Kidney (tissue), 14 donors: ENCODE measurements around the gene FRMD4A. TPM values are rescaled to one million over a fixed set of nuclear protein-coding genes. Genes with fewer than 3 reads are reported as not detected.

Source experiments
- DNase-seq, 5 donors: peaks; one replicate each; pipeline ENCODE4 v3.0.0-alpha.2; 2013 to 2020
- FAIRE-seq: peaks from 2 replicates; lab custom pipeline; 2012; peaks lifted over from hg19 to GRCh38; lab: Jason Lieb, UNC
- H3K27ac ChIP-seq, 2 donors: one replicate each; pipeline ENCODE4 v1.7.0; 2013; ENCODE audit warnings: low read depth in 2 of 2, low read length in 2 of 2, inconsistent platforms in 1 of 2
- H3K27me3 ChIP-seq: one replicate; pipeline ENCODE4 v1.7.1; 2013; ENCODE audit warnings: low read length, inconsistent platforms; ENCODE audit not compliant: control insufficient read depth, insufficient read depth
- H3K36me3 ChIP-seq, 3 donors: one replicate each; pipeline versions ENCODE4 v1.7.0 to v1.7.1; 2013; ENCODE audit warnings: low read length in 3 of 3, control low read depth in 1 of 3, inconsistent platforms in 1 of 3; ENCODE audit not compliant: insufficient read depth in 3 of 3, control insufficient read depth in 2 of 3
- H3K4me1 ChIP-seq, 3 donors: one replicate each; pipeline versions ENCODE4 v1.7.0 to v1.7.1; 2013; ENCODE audit warnings: low read length in 3 of 3, inconsistent platforms in 1 of 3, low read depth in 1 of 3; ENCODE audit not compliant: control insufficient read depth in 2 of 3, insufficient read depth in 2 of 3
- H3K4me3 ChIP-seq, 3 donors: one replicate each; pipeline versions ENCODE4 v1.7.0 to v1.8.1; 2013; ENCODE audit warnings: low read length in 3 of 3, control low read depth in 1 of 3, inconsistent platforms in 1 of 3
- H3K9ac ChIP-seq, 3 donors: one replicate each; pipeline versions ENCODE4 v1.7.0 to v1.7.1; 2013; ENCODE audit warnings: low read length in 3 of 3, control low read depth in 1 of 3, inconsistent platforms in 1 of 3
- H3K9me3 ChIP-seq, 3 donors: one replicate each; pipeline versions ENCODE4 v1.7.0 to v1.7.1; 2013; ENCODE audit warnings: low read length in 3 of 3, control low read depth in 1 of 3, inconsistent platforms in 1 of 3; ENCODE audit not compliant: control insufficient read depth in 2 of 3, insufficient read depth in 1 of 3
- intact Hi-C: fragments of 100-400 bp; cut with DNase I; formaldehyde crosslinking; loops from one replicate; pipeline ENCODE4 v1.11.1; 2022
- polyA plus RNA-seq: library from polyadenylated mRNA; stranded (reverse); fragments of 350-450 nt; fragmentation: Illumina TruSeq; extraction: RNeasy Lipid Tissue Mini Kit (QIAGEN cat#74804); gene quantifications from one replicate; pipeline ENCODE4 v1.2.3, GENCODE V29; 2014; ENCODE audit warnings: low read depth, low replicate concordance; ENCODE audit not compliant: insufficient read depth
- total RNA-seq: library from RNA; stranded (reverse); fragmentation: NEBNext Ultra II Directional; extraction: Animal tissue kit (Norgen Biotek cat#: 25700); gene quantifications from one replicate; pipeline ENCODE4 v1.2.1, GENCODE V29; 2021
- TF ChIP-seq, protein P1 (sequence below): IDR thresholded peaks from 3 replicates; pipeline ENCODE4 v1.5.1; 2012; ENCODE audit warnings: mild to moderate bottlenecking, moderate library complexity, borderline replicate concordance; ENCODE audit not compliant: insufficient read depth; ENCODE audit errors: extremely low read depth
- donor health status: control.
- donor health status: control.
- donor health status: control.
- donor health status: control.
- donor health status: control.
- donor health status: DM: yes; HTN: yes; CAD: no.
- donor health status: Normal renal cell carcinoma (clear cell type).

FRMD4A gene
- total and polyA plus RNA-seq, 2 donors from 2014 or later, result 16.0 to 68.2 TPM

DNA sequence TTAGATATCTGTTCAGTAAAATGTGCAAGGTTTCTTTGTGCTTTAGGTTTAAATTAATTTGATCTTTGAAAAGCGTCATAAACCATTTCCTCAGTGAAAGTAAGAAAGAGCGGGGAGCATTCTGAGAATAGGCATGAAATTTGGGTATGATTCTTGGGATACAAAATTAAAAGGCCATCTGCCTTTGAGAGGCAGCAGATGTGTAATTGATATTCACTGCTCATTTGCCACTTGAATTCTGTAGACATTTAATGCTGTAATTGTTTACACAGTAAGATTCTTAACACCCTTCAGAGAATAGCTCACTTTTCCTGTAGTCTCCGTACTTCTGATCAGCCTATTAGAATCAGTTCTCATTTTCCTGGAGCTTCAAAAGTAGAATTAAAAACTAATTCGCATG, 18.7 kb downstream of the FRMD4A start:
- Histone ChIP-seq H3K4me1 (no peaks in the 10 kb centered on the region), H3K4me3 (no peak overlapping the region), H3K27me3 (no peaks in the 10 kb centered on the region), H3K27ac (no peak overlapping the region), H3K36me3 (no peaks in the 10 kb centered on the region), H3K9me3 (no peaks in the 10 kb centered on the region), H3K9ac (no peak overlapping the region)
- FAIRE-seq (no peak), DNase-seq (no peak)
- intact Hi-C loops, result no loop called here
- TF ChIP-seq, protein P1, sequence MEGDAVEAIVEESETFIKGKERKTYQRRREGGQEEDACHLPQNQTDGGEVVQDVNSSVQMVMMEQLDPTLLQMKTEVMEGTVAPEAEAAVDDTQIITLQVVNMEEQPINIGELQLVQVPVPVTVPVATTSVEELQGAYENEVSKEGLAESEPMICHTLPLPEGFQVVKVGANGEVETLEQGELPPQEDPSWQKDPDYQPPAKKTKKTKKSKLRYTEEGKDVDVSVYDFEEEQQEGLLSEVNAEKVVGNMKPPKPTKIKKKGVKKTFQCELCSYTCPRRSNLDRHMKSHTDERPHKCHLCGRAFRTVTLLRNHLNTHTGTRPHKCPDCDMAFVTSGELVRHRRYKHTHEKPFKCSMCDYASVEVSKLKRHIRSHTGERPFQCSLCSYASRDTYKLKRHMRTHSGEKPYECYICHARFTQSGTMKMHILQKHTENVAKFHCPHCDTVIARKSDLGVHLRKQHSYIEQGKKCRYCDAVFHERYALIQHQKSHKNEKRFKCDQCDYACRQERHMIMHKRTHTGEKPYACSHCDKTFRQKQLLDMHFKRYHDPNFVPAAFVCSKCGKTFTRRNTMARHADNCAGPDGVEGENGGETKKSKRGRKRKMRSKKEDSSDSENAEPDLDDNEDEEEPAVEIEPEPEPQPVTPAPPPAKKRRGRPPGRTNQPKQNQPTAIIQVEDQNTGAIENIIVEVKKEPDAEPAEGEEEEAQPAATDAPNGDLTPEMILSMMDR, result no peak

DNA sequence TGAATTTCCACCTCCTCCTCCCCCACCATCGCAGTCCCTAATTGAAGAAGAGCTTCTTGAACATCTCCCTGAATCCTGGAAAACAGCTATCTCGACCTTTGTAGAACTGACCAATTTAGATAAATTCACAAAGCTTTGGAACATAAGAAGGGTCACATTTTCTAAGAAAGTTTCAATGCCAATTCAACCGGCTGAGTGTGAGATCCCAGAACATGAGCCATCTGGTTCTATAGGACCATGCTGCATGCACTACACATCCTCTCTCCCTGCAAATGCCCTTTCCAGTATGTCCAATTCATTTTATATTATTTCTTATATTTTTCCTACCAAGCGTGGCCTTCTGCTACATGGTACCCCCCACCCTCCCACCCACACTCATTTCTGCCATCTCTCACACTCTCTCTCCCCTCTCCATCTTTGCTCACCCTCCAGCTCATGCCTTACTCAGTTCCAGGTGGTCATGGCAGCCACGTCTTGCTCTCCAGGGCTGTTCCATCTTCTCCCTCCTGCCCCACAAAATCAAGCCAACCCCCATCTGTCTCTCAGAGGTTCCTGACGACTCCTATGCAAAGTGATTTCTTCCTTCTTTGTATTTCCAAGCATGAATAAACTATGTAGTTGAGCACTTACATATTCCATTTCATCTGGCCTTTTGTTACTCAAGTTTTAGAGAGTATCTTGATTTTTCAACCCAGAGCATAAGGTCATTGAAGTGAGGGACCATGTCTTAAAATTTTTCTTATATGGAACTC, 19.3 kb downstream of the FRMD4A start:
- H3K4me1 ChIP-seq, result no peaks in the 10 kb centered on the region
- no peaks in the 10 kb centered on the region for H3K9me3 ChIP-seq
- H3K9ac ChIP-seq, result no peak overlapping the region
- no peak overlapping the region for H3K27ac ChIP-seq
- intact Hi-C loops, result no loop called here
- no peak for FAIRE-seq
- TF ChIP-seq, protein P1, result no peak
- H3K36me3 ChIP-seq, result no peaks in the 10 kb centered on the region
- H3K27me3 ChIP-seq, result no peaks in the 10 kb centered on the region
- DNase-seq, result no peak
- H3K4me3 ChIP-seq, result no peak overlapping the region

DNA sequence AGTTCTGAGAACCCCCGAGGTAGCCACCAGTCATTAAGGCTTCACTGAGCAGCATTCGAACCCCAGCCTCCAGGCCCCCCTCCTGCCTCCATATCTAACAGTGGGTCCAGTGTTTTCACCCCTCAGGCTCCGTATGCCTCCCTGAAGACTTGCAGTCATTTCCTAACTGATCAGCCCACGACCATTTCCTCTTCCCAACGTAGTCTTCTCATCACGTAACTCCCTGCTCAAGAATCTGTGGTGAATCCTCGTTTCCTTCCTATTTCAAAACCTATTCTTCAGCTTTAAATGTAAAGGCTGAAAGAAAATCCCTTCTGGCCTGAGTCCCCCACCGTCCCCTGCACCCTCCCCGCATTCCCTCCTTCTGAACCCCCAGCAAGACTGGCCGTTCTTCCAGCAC, 21.1 kb downstream of the FRMD4A start:
- Histone ChIP-seq H3K4me1 (no peaks in the 10 kb centered on the region), H3K36me3 (no peaks in the 10 kb centered on the region), H3K9ac (no peak overlapping the region), H3K4me3 (no peak overlapping the region), H3K27me3 (no peaks in the 10 kb centered on the region), H3K27ac (no peak overlapping the region), H3K9me3 (no peaks in the 10 kb centered on the region)
- TF ChIP-seq, protein P1, result no peak
- no peak for DNase-seq
- intact Hi-C loops, result no loop called here
- no peak for FAIRE-seq
